Cardiac muscle cell (in vitro differentiated cells and primary cell): ENCODE measurements around the gene PDGFB. TPM values are rescaled to one million over a fixed set of nuclear protein-coding genes. Genes with fewer than 3 reads are reported as not detected.

Experiments used
- DNase-seq, 2 donors: peaks; one replicate each; pipeline versions ENCODE4 v3.0.0 to v3.0.0-alpha.2; 2010 to 2017; ENCODE audit warnings: low read depth in 1 of 2, low spot score in 1 of 2
- H3K27ac ChIP-seq: fragments of 200-600 bp; sonication (generic); 2 replicates; pipeline ENCODE4 v1.5.1; 2016
- H3K27me3 ChIP-seq: fragments of 200-600 bp; sonication (generic); 2 replicates; pipeline ENCODE4 v1.6.0; 2016; ENCODE audit warnings: control low read depth
- H3K36me3 ChIP-seq: fragments of 200-600 bp; sonication (generic); 2 replicates; pipeline ENCODE4 v1.5.1; 2016; ENCODE audit warnings: control low read depth
- H3K4me1 ChIP-seq: fragments of 200-600 bp; sonication (generic); 2 replicates; pipeline ENCODE4 v1.8.1; 2017; ENCODE audit warnings: low read depth, mild to moderate bottlenecking, mixed run types
- H3K4me3 ChIP-seq: fragments of 200-600 bp; sonication (generic); 2 replicates; pipeline ENCODE4 v1.5.1; 2016; ENCODE audit warnings: mild to moderate bottlenecking
- H3K9me3 ChIP-seq: fragments of 200-600 bp; sonication (generic); 2 replicates; pipeline ENCODE4 v1.5.1; 2017; ENCODE audit warnings: low read depth, mild to moderate bottlenecking, control low read depth
- polyA plus RNA-seq: library from polyadenylated mRNA; unstranded; fragments of >200 nt; fragmentation: Nextera tagmentation; extraction: Ambion mirVana; gene quantifications from 2 replicates; pipeline ENCODE4 v1.2.1, GENCODE V29; 2016
- total RNA-seq: library from RNA; depleted of rRNA; stranded (reverse); fragments of >200 nt; gene quantifications from 2 replicates; pipeline ENCODE4 v1.2.3, GENCODE V29; 2016
- TF ChIP-seq, protein P1 (sequence below): IDR thresholded peaks from 2 replicates; pipeline ENCODE4 v1.5.1; 2012; ENCODE audit warnings: low read depth, mild to moderate bottlenecking, low read length

Gene PDGFB
- total and polyA plus RNA-seq, 2 experiments from 2014 or later, result 9.8 to 15.3 TPM

GRCh38 chr22:39239561-39240423, 5.0 kb downstream of the PDGFB start:
- TF ChIP-seq, protein P1, sequence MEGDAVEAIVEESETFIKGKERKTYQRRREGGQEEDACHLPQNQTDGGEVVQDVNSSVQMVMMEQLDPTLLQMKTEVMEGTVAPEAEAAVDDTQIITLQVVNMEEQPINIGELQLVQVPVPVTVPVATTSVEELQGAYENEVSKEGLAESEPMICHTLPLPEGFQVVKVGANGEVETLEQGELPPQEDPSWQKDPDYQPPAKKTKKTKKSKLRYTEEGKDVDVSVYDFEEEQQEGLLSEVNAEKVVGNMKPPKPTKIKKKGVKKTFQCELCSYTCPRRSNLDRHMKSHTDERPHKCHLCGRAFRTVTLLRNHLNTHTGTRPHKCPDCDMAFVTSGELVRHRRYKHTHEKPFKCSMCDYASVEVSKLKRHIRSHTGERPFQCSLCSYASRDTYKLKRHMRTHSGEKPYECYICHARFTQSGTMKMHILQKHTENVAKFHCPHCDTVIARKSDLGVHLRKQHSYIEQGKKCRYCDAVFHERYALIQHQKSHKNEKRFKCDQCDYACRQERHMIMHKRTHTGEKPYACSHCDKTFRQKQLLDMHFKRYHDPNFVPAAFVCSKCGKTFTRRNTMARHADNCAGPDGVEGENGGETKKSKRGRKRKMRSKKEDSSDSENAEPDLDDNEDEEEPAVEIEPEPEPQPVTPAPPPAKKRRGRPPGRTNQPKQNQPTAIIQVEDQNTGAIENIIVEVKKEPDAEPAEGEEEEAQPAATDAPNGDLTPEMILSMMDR, result no peak
- DNase-seq, result no peak
- Histone ChIP-seq H3K27ac (peak overlapping the region; percentile 44), H3K4me1 (peaks cover 53% of the 10 kb centered on the region), H3K9me3 (no peaks in the 10 kb centered on the region), H3K4me3 (no peak overlapping the region), H3K36me3 (no peaks in the 10 kb centered on the region), H3K27me3 (no peaks in the 10 kb centered on the region)

DNA sequence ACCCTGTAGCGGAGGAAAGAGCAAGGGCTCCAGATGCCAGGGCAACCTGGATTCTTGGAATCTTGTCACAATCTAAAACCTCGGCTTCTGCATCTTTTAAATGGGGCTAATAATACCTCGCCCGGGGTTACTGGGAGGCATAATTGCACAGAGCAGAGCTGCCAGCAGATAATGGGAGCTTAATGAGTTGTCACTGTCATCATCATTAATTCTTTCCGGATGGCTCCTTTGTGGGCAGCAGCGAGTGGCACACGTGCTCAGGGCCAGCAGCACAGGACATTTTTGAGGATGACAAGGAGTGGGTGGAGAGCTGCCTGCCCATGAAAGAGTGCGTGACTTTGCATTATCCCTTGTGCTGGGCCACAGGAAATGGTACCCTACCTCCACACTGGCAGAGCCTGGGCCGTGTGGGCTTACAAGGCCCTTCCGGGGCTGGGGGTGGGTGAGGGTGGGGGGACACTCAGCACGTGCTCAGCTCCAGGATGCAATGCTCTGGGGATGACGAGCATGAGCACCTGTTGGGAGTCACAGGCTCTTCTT, 5.7 kb downstream of the PDGFB start:
- TF ChIP-seq, protein P1, result no peak
- Histone ChIP-seq H3K27ac (no peak overlapping the region), H3K4me1 (peaks cover 60% of the 10 kb centered on the region), H3K36me3 (no peaks in the 10 kb centered on the region), H3K4me3 (no peak overlapping the region), H3K27me3 (no peaks in the 10 kb centered on the region), H3K9me3 (no peaks in the 10 kb centered on the region)
- no peak for DNase-seq

DNA sequence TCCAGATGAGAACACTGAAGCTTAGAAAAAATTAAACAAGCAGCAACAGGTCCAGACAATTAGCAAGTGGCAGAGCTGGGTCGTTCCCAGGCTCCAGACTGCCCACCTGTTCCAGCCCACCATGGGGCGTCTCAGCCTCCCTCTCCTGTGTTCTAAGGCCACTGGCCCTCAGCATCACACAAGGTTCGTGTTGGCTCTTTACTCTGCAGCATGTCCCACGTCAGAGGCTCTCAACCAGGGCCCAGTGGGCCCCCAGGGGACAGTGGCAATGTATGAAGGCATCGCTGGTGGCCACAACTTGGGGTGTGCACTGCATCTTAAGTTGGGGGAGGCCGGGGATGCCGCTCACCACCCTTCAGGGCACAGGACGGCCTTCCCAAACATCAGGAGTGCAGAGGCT, 6.2 kb downstream of the PDGFB start:
- TF ChIP-seq, protein P1, result no peak

GRCh38 chr22:39238101-39238466, 6.7 kb downstream of the PDGFB start:
- TF ChIP-seq, protein P1, result no peak
- H3K4me1 ChIP-seq, result peaks cover 70% of the 10 kb centered on the region

More for the DNA sequence above, 6.2 kb downstream of the PDGFB start:
- Histone ChIP-seq H3K4me1 (peaks cover 65% of the 10 kb centered on the region), H3K27ac (no peak overlapping the region), H3K9me3 (no peaks in the 10 kb centered on the region), H3K36me3 (no peaks in the 10 kb centered on the region), H3K27me3 (no peaks in the 10 kb centered on the region), H3K4me3 (no peak overlapping the region)
- DNase-seq, result no peak

DNA sequence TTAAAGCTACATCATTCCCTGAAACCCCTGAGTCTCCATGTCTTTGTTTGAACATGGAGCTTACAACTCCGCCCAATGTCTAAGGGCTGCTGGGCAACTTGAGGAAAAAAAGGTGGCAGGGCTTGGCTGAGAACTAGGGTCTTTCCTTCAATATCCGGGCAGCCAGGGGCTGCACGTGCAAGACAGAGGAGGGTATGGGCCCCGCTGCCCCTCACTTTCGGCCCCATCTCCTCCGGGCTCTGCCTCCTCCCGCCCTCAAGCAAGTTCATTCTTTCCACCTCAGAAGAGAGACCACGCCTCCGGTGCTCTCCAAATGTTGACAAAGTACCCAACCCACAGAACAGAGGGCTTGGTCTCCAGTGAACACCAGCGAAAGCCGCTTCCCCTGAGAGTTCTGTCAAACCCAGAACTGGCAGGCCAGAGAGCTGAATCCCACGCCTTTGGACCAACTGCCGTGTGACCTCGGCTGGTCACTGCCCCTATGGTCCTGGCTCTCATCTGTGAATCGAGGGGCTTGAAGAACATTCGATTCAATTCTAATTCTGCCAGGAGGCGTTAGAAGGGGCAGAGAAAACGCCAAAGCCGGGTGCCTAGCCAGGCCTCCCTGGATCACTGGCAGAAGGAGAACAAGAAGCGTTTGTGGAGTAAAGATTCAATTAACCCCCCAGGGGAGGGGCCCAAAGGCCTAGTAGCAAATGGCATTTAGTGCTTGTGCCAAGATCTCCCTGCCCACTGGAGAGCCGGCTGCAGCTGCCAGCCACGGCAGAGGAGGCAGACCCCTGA, 7.3 kb downstream of the PDGFB start:
- no peaks in the 10 kb centered on the region for H3K36me3 ChIP-seq
- H3K4me1 ChIP-seq, result peaks cover 76% of the 10 kb centered on the region
- H3K27me3 ChIP-seq, result no peaks in the 10 kb centered on the region
- TF ChIP-seq, protein P1, result no peak
- no peaks in the 10 kb centered on the region for H3K9me3 ChIP-seq
- no peak overlapping the region for H3K4me3 ChIP-seq
- DNase-seq, result no peak
- H3K27ac ChIP-seq, result peak overlapping the region; percentile 88

More at GRCh38 chr22:39238101-39238466, 6.7 kb downstream of the PDGFB start:
- H3K4me3 ChIP-seq, result no peak overlapping the region
- no peaks in the 10 kb centered on the region for H3K27me3 ChIP-seq
- no peak overlapping the region for H3K27ac ChIP-seq
- H3K36me3 ChIP-seq, result no peaks in the 10 kb centered on the region
- H3K9me3 ChIP-seq, result no peaks in the 10 kb centered on the region
- no peak for DNase-seq
